ENCODE results near the gene CCDC69.

GRCh38 chr5:151223447-151224264 is at the start of gene CCDC69:
- TF ChIP-seq CTCF (IDR thresholded peaks at IDR 0.05) (peak in 1 of 3 donors; percentile 14), POLR2A (IDR thresholded peaks at IDR 0.05) (peak; percentile 69)
